Common myeloid progenitor, CD34-positive (primary cell): ENCODE measurements around the gene NUP210.
"Not testable (repeated sequence)": the region's sequence is repeated elsewhere in the genome, so short reads cannot be mapped to it uniquely, and the experiment has no call there.

ENCODE experiments used
- CTCF ChIA-PET: fragments of 350-600 bp; sonication (Branson Sonifier 250); formaldehyde crosslinking; loops from one replicate; lab custom pipeline; 2021; ENCODE audit warnings: antibody characterized with exemption; lab: Charles Lee
- POLR2A ChIA-PET: fragments of 350-600 bp; sonication (Branson Sonifier 250); formaldehyde crosslinking; loops from one replicate; lab custom pipeline; 2021; ENCODE audit warnings: antibody characterized with exemption; lab: Charles Lee
- DNase-seq, 3 donors: peaks; one replicate each; pipeline versions ENCODE4 v3.0.0 to v3.0.0-alpha.2; 2013
- H3K27ac ChIP-seq, 2 experiments: 1 replicate in 1 of 2; 2 replicates in 1 of 2; pipeline ENCODE4 v1.7.0; 2013; ENCODE audit warnings: inconsistent platforms in 2 of 2, low read length in 2 of 2, mild to moderate bottlenecking in 2 of 2, low read depth in 1 of 2, moderate library complexity in 1 of 2; ENCODE audit not compliant: severe bottlenecking in 2 of 2, insufficient read depth in 1 of 2, poor library complexity in 1 of 2
- H3K27me3 ChIP-seq, 5 experiments: replicated peaks in 2 of 5; 1 replicate in 3 of 5; 2 replicates in 2 of 5; pipeline versions ENCODE4 v1.6.1 to v1.7.0; 2013; ENCODE audit warnings: low read length in 4 of 5, mild to moderate bottlenecking in 2 of 5, moderate library complexity in 2 of 5, inconsistent platforms in 1 of 5; ENCODE audit not compliant: insufficient read depth in 5 of 5, control insufficient read depth in 4 of 5
- H3K36me3 ChIP-seq, 4 experiments: 1 replicate in 2 of 4; 2 replicates in 2 of 4; pipeline versions ENCODE4 v1.6.1 to v1.7.0; 2013; ENCODE audit warnings: low read length in 3 of 4, control low read depth in 1 of 4, mild to moderate bottlenecking in 1 of 4; ENCODE audit not compliant: control insufficient read depth in 4 of 4, insufficient read depth in 4 of 4
- H3K4me1 ChIP-seq, 4 experiments: 1 replicate in 3 of 4; 2 replicates in 1 of 4; pipeline versions ENCODE4 v1.6.1 to v1.7.1; 2013; ENCODE audit warnings: low read length in 3 of 4, mild to moderate bottlenecking in 3 of 4, control low read depth in 1 of 4, inconsistent platforms in 1 of 4, moderate library complexity in 1 of 4; ENCODE audit not compliant: control insufficient read depth in 4 of 4, insufficient read depth in 4 of 4; ENCODE audit errors: control extremely low read depth in 1 of 4
- H3K4me3 ChIP-seq, 7 experiments: 1 replicate in 4 of 7; 2 replicates in 3 of 7; pipeline versions ENCODE4 v1.5.1 to v1.7.0; 2013; ENCODE audit warnings: mild to moderate bottlenecking in 7 of 7, low read length in 6 of 7, moderate library complexity in 6 of 7, inconsistent platforms in 2 of 7, low read depth in 2 of 7, control low read depth in 1 of 7; ENCODE audit not compliant: insufficient read depth in 4 of 7, control insufficient read depth in 1 of 7; ENCODE audit errors: extremely low read depth in 1 of 7
- H3K9me3 ChIP-seq, 5 experiments: 1 replicate in 4 of 5; 2 replicates in 1 of 5; pipeline versions ENCODE4 v1.6.1 to v1.7.1; 2013; ENCODE audit warnings: low read length in 4 of 5, mild to moderate bottlenecking in 2 of 5, inconsistent platforms in 1 of 5, low read depth in 1 of 5, moderate library complexity in 1 of 5; ENCODE audit not compliant: control insufficient read depth in 4 of 5, insufficient read depth in 2 of 5; ENCODE audit errors: control extremely low read depth in 1 of 5
- WGBS: methylation state at CpG from one replicate; pipeline ENCODE4 v1.1.5; 2013; ENCODE audit not compliant: insufficient coverage; 5-methylcytosine and 5-hydroxymethylcytosine counted together

NUP210 gene

DNA sequence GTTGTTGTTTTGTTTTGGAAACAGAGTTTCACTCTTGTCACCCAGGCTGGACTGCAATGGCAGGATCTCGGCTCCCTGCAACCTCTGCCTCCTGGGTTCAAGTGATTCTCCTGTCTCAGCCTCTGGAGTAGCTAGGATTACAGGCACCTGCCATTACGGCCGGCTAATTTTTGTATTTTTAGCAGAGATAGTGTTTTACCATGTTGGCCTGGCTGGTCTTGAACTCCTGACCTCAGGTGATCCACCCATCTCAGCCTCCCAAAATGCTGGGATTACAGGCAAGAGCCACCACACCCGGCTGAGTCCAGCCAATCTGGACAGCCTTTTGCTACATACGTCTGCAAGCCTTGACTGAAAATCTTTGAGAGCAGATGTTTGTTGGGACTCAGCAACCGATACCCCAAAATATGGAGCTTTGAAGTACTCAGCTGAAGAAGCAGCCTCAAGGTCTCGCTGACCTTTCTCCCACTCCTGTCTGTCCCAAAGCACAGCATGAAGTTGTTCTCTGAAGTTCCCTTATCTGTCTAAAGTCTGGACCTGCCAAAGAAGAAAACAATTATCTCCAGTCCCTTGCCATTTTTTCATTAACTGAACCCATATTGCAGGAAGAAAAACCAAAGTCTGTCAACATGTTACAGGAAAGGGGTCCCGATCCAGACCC, 9.6 kb upstream of the NUP210 start:
- 99% methylated on average over 6 of the region's 8 CpGs for WGBS
- Histone ChIP-seq H3K4me1 (peaks cover 0 to 4% (median 1%) of the 10 kb centered on the region in 4 experiments), H3K27ac (no peak overlapping the region), H3K36me3 (no peaks in the 10 kb centered on the region), H3K9me3 (no peaks in the 10 kb centered on the region), H3K4me3 (no peak overlapping the region), H3K27me3 (no peaks in the 10 kb centered on the region)
- DNase-seq = no peak
- ChIA-PET POLR2A (no interaction called here), CTCF (no interaction called here)

DNA sequence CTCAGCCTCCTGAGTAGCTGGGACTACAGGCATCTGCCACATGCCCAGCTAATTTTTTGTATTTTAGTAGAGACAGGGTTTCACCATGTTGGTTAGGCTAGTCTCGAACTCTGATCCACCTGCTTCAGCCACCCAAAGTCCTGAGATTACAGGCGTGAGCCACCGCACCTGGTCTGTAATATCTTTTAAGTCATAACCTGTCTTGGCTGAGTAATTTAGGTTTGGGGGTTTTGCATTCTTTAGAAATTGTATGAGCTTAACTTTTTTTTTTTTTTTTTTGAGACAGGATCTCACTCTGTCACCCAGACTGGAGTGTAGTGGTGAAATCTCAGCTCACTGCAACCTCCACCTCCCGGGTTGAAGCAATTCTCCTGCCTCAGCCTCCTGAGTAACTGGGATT, 8.6 kb upstream of the NUP210 start:
- H3K9me3 ChIP-seq, H3K4me1 ChIP-seq, POLR2A ChIA-PET, H3K36me3 ChIP-seq, H3K27ac ChIP-seq, DNase-seq, H3K4me3 ChIP-seq, H3K27me3 ChIP-seq: not testable (repeated sequence)
- CTCF ChIA-PET = interaction anchor here (0.7 to 0.9 kb wide), 3 partner anchors 9 to 70 kb away, joined by 3 to 4 read pairs (median 3); no protein-coding TSS in a partner anchor
- 100% methylated on average over 4 of the region's 4 CpGs for WGBS

- Histone ChIP-seq H3K4me3 (no peak overlapping the region), H3K27me3 (no peaks in the 10 kb centered on the region), H3K4me1 (peaks cover 0 to 8% (median 4%) of the 10 kb centered on the region in 4 experiments), H3K36me3 (no peaks in the 10 kb centered on the region), H3K9me3 (no peaks in the 10 kb centered on the region), H3K27ac (no peak overlapping the region)
- 58% methylated on average over 2 of the region's 12 CpGs for WGBS
- POLR2A ChIA-PET = no interaction called here
- DNase-seq = no peak
- CTCF ChIA-PET = interaction anchor here (0.8 to 0.9 kb wide), 2 partner anchors 24 to 69 kb away, joined by 3 to 4 read pairs; no protein-coding TSS in a partner anchor
Measured at GRCh38 chr3:13427662-13428603, 7.8 kb upstream of the NUP210 start.

DNA sequence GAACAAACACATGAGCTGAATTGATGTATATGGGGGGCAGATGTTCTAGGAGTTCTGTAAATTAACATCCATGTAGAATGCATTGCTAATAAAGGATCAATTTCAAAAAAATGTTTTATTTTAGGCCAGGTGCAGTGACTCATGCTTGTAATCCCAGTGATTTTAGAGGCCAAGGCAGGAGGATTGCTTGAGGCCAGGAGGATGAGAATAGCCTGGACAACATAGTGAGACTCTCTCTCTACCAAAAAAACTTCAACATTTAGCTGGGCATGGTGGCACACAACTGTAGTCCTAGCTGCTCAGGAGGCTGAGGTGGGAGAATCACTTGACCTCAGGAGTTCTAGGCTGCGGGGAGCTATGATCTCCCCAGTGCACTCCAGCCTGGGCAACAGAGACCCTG, 6.5 kb upstream of the NUP210 start:
- Histone ChIP-seq H3K27me3 (no peaks in the 10 kb centered on the region), H3K36me3 (no peaks in the 10 kb centered on the region), H3K27ac (no peak overlapping the region), H3K4me3 (no peak overlapping the region), H3K9me3 (no peaks in the 10 kb centered on the region), H3K4me1 (peaks cover 0 to 8% (median 4%) of the 10 kb centered on the region in 4 experiments)
- WGBS = no CpG with 5 or more reads among the region's 1 CpG
- DNase-seq = no peak
- ChIA-PET POLR2A (no interaction called here), CTCF (interaction anchor here (1.1 to 1.2 kb wide), 2 partner anchors 25 to 34 kb away, joined by 4 to 8 read pairs; no protein-coding TSS in a partner anchor)

GRCh38 chr3:13425689-13426088, 5.6 kb upstream of the NUP210 start:
- no peak overlapping the region for H3K4me3 ChIP-seq
- H3K27me3 ChIP-seq = no peaks in the 10 kb centered on the region
- no peaks in the 10 kb centered on the region for H3K9me3 ChIP-seq
- WGBS = 100% methylated on average over 2 of the region's 2 CpGs
- no peak overlapping the region for H3K27ac ChIP-seq
- ChIA-PET CTCF (interaction anchor here (0.6 to 1.3 kb wide), 4 partner anchors 10 to 224 kb away, joined by 3 to 4 read pairs (median 4); no protein-coding TSS in a partner anchor), POLR2A (no interaction called here)
- H3K36me3 ChIP-seq = no peaks in the 10 kb centered on the region
- DNase-seq = no peak
- peaks cover 0 to 15% (median 12%) of the 10 kb centered on the region in 4 experiments for H3K4me1 ChIP-seq

- Histone ChIP-seq H3K27ac (no peak overlapping the region), H3K4me3 (no peak overlapping the region), H3K36me3 (no peaks in the 10 kb centered on the region), H3K9me3 (no peaks in the 10 kb centered on the region), H3K4me1 (peaks cover 0 to 18% (median 15%) of the 10 kb centered on the region in 4 experiments), H3K27me3 (no peaks in the 10 kb centered on the region)
- no peak for DNase-seq
- CTCF ChIA-PET = interaction anchor here (1.2 to 1.3 kb wide), 3 partner anchors 12 to 224 kb away, joined by 3 to 4 read pairs (median 3); no protein-coding TSS in a partner anchor
- 95% methylated on average over 2 of the region's 4 CpGs for WGBS
- POLR2A ChIA-PET = no interaction called here
Measured at GRCh38 chr3:13424865-13425617, 4.9 kb upstream of the NUP210 start.
